ENCODE data around the gene IQCH.

The IQCH gene

GRCh38 chr15:67230504-67230903, 24.1 kb upstream of the IQCH start:
- TF ChIP-seq TAF1 (IDR thresholded peaks at IDR 0.05; ENCODE audit: borderline replicate concordance, insufficient read depth, low read length) (no peak), REST (IDR thresholded peaks at IDR 0.05; ENCODE audit: insufficient read depth in 1 of 2, low read depth in 2 of 2, low read length in 2 of 2) (no peak), POLR2AphosphoS5 (IDR thresholded peaks at IDR 0.05; ENCODE audit: low read depth, low read length) (no peak), SIN3A (IDR thresholded peaks at IDR 0.05; ENCODE audit: borderline replicate concordance, insufficient read depth, low read length) (no peak), FOXP2 (optimal IDR thresholded peaks at IDR 0.05; ENCODE audit: borderline replicate concordance, extremely low read depth, extremely low read length, insufficient read depth) (no peak)

- no peak for TF ChIP-seq SIN3A (IDR thresholded peaks at IDR 0.05; ENCODE audit: borderline replicate concordance, insufficient read depth, low read length)
- TF ChIP-seq POLR2AphosphoS5 (IDR thresholded peaks at IDR 0.05; ENCODE audit: low read depth, low read length) = no peak
- TF ChIP-seq FOXP2 (optimal IDR thresholded peaks at IDR 0.05; ENCODE audit: borderline replicate concordance, extremely low read depth, extremely low read length, insufficient read depth) = no peak
- TF ChIP-seq REST (IDR thresholded peaks at IDR 0.05; ENCODE audit: insufficient read depth in 1 of 2, low read depth in 2 of 2, low read length in 2 of 2) = no peak
- TF ChIP-seq TAF1 (IDR thresholded peaks at IDR 0.05; ENCODE audit: borderline replicate concordance, insufficient read depth, low read length) = no peak
Observed at GRCh38 chr15:67232591-67232990, 22.0 kb upstream of the IQCH start.

- no peak for TF ChIP-seq POLR2AphosphoS5 (IDR thresholded peaks at IDR 0.05; ENCODE audit: low read depth, low read length)
- TF ChIP-seq TAF1 (IDR thresholded peaks at IDR 0.05; ENCODE audit: borderline replicate concordance, insufficient read depth, low read length) = no peak
Observed at GRCh38 chr15:67240235-67241131, 14.1 kb upstream of the IQCH start.

- TF ChIP-seq POLR2AphosphoS5 (IDR thresholded peaks at IDR 0.05; ENCODE audit: low read depth, low read length) (no peak), SIN3A (IDR thresholded peaks at IDR 0.05; ENCODE audit: borderline replicate concordance, insufficient read depth, low read length) (no peak), TAF1 (IDR thresholded peaks at IDR 0.05; ENCODE audit: borderline replicate concordance, insufficient read depth, low read length) (no peak), FOXP2 (optimal IDR thresholded peaks at IDR 0.05; ENCODE audit: borderline replicate concordance, extremely low read depth, extremely low read length, insufficient read depth) (no peak), REST (IDR thresholded peaks at IDR 0.05; ENCODE audit: insufficient read depth in 1 of 2, low read depth in 2 of 2, low read length in 2 of 2) (no peak)
Observed at GRCh38 chr15:67241132-67241855, 13.3 kb upstream of the IQCH start.

- TF ChIP-seq TAF1 (IDR thresholded peaks at IDR 0.05; ENCODE audit: borderline replicate concordance, insufficient read depth, low read length) (no peak), SIN3A (IDR thresholded peaks at IDR 0.05; ENCODE audit: borderline replicate concordance, insufficient read depth, low read length) (0 out of 2 replicates have a peak, but pooled peaks have one; percentile 39), REST (IDR thresholded peaks at IDR 0.05; ENCODE audit: insufficient read depth in 1 of 2, low read depth in 2 of 2, low read length in 2 of 2) (no peak)
Observed at GRCh38 chr15:67242708-67243111, 11.9 kb upstream of the IQCH start.

Data from PFSK-1 (cell line).